ENCODE measurements around the gene PRKG1.

- TF ChIP-seq CTCF (IDR thresholded peaks at IDR 0.05; ENCODE audit: low read depth, low read length): no peak
- TF ChIP-seq EZH2phosphoT487 (IDR thresholded peaks at IDR 0.05; ENCODE audit: low read depth): no peak
Measured at GRCh38 chr10:51961401-51961800, 887.1 kb downstream of the PRKG1 start.

Measured in OCI-LY3 (cell line).